Left cardiac atrium (tissue), 4 donors: ENCODE results near the gene CACNA1I. TPM values are rescaled to one million over a fixed set of nuclear protein-coding genes. Genes with fewer than 3 reads are reported as not detected.

Source experiments
- ATAC-seq, 2 donors: fragments of 200-7000 bp; cut with Tn5 transposase; one replicate each; pipeline ENCODE4 v1.9.1; 2020; ENCODE audit warnings: mild to moderate bottlenecking in 2 of 2, moderate library complexity in 2 of 2
- DNase-seq: peaks from one replicate; pipeline ENCODE4 v3.0.0-alpha.2; 2020
- intact Hi-C, 2 donors: fragments of 100-400 bp; cut with DNase I; formaldehyde crosslinking; loops; one replicate each; pipeline versions ENCODE4 v1.14.1 to v1.15.1; 2022 to 2023
- total RNA-seq, 2 donors: library from RNA; stranded (reverse); fragmentation: NEBNext Ultra II Directional; extraction: Animal tissue kit (Norgen Biotek cat#: 25700); gene quantifications; one replicate each; pipeline ENCODE4 v1.2.1, GENCODE V29; 2021
- donor health status: DM: no; HTN: yes; CAD: no.
- donor health status: DM: no; HTN: yes; CAD: no; lungs with severe emphysema.
- donor health status: DM: yes; HTN: yes; CAD: no.
- donor health status: Dilated cardiomyopathy.

CACNA1I gene
- total RNA-seq, 2 donors from 2014 or later = 0.03 to 0.06 TPM

GRCh38 chr22:39718206-39718605 is 147.7 kb downstream of the CACNA1I start:
- ATAC-seq (no peak), DNase-seq (no peak)
- intact Hi-C loops = no loop called here

- DNase-seq (no peak), ATAC-seq (no peak)
- intact Hi-C loops = no loop called here
Measured at GRCh38 chr22:39718921-39719475, 148.4 kb downstream of the CACNA1I start.

GRCh38 chr22:39719559-39720450 is 149.3 kb downstream of the CACNA1I start:
- DNase-seq (no peak), ATAC-seq (no peak)

GRCh38 chr22:39721206-39722031 is 150.9 kb downstream of the CACNA1I start:
- intact Hi-C loops = no loop called here
- ATAC-seq (no peak), DNase-seq (no peak)

More at GRCh38 chr22:39719559-39720450, 149.3 kb downstream of the CACNA1I start:
- intact Hi-C loops = no loop called here

GRCh38 chr22:39722032-39722325 is 151.4 kb downstream of the CACNA1I start:
- ATAC-seq (no peak), DNase-seq (no peak)
- intact Hi-C loops = no loop called here

GRCh38 chr22:39722501-39722900 is 151.9 kb downstream of the CACNA1I start:
- DNase-seq (no peak), ATAC-seq (no peak)

GRCh38 chr22:39723463-39723862 is 152.9 kb downstream of the CACNA1I start:
- intact Hi-C loops = no loop called here
- ATAC-seq (no peak), DNase-seq (no peak)

More at GRCh38 chr22:39722501-39722900, 151.9 kb downstream of the CACNA1I start:
- intact Hi-C loops = no loop called here

- intact Hi-C loops = no loop called here
- ATAC-seq = peak; percentile 38 to 87
- no peak for DNase-seq
Measured at GRCh38 chr22:39723899-39724351, 153.4 kb downstream of the CACNA1I start.

GRCh38 chr22:39724390-39724789 is 153.8 kb downstream of the CACNA1I start:
- DNase-seq (no peak), ATAC-seq (no peak)
- intact Hi-C loops = no loop called here

- DNase-seq (no peak), ATAC-seq (no peak)
- intact Hi-C loops = no loop called here
Measured at GRCh38 chr22:39724857-39725256, 154.3 kb downstream of the CACNA1I start.

GRCh38 chr22:39725351-39726035 is 154.9 kb downstream of the CACNA1I start:
- DNase-seq = no peak
- ATAC-seq = no peak
- intact Hi-C loops = no loop called here

- no peak for ATAC-seq
- DNase-seq = no peak
- intact Hi-C loops = no loop called here
Measured at GRCh38 chr22:39727541-39727940, 157.0 kb downstream of the CACNA1I start.

GRCh38 chr22:39728236-39728860 is 157.8 kb downstream of the CACNA1I start:
- intact Hi-C loops = no loop called here
- DNase-seq (no peak), ATAC-seq (no peak)

- no peak for DNase-seq
- no peak for ATAC-seq
- intact Hi-C loops = no loop called here
Measured at GRCh38 chr22:39729141-39729934, 158.8 kb downstream of the CACNA1I start.

GRCh38 chr22:39731481-39731880 is 160.9 kb downstream of the CACNA1I start:
- intact Hi-C loops = no loop called here
- ATAC-seq (no peak), DNase-seq (no peak)

- no peak for DNase-seq
- intact Hi-C loops = no loop called here
- ATAC-seq = no peak
Measured at GRCh38 chr22:39731881-39732555, 161.5 kb downstream of the CACNA1I start.

- intact Hi-C loops = no loop called here
- ATAC-seq = no peak
- DNase-seq = no peak
Measured at GRCh38 chr22:39732625-39733024, 162.1 kb downstream of the CACNA1I start.

GRCh38 chr22:39733191-39733590 is 162.6 kb downstream of the CACNA1I start:
- no peak for ATAC-seq
- intact Hi-C loops = no loop called here
- DNase-seq = no peak
